Esophagus muscularis mucosa (tissue), 4 donors: ENCODE data around the gene SH3BP4.

Experiments
- EP300 ChIP-seq: sonication (generic); formaldehyde crosslinking; IDR thresholded peaks from one replicate; pipeline ENCODE4 v1.6.1; 2017; ENCODE audit warnings: antibody characterized with exemption
- POLR2A ChIP-seq: fragments of 450-650 bp; IDR thresholded peaks from one replicate; pipeline ENCODE4 v1.6.1; 2017; ENCODE audit warnings: antibody characterized with exemption, moderate library complexity, mild to moderate bottlenecking, low read depth
- TF ChIP-seq, protein P1 (sequence below), 3 experiments: fragments of 200-600 bp in 2 of 3; fragments of 450-650 bp in 1 of 3; sonication (generic) in 2 of 3; IDR thresholded peaks; one replicate each; pipeline ENCODE4 v1.5.1; 2017 to 2019; ENCODE audit warnings: antibody characterized with exemption in 3 of 3, mild to moderate bottlenecking in 2 of 3, moderate library complexity in 1 of 3

DNA sequence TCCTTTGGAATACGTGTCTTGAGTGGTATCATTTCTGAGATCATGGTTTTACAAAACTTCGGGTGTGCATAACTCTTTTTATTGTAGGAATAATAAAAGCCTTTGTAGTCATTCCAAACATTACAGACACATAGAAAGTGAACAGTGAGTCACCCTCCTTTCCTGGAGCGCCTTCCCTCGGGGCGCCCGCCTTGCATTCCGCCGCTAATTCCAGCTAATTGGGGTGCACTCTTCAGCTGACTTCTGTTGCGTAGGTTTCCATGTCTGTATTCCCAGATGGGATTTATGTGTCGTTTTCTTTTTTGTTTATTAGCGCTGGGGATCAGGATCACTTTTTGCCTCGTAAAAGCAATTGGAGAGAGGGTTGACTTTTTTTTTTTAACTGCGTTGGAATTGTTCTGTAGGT, 18.7 kb downstream of the SH3BP4 start:
- TF ChIP-seq, protein P1, sequence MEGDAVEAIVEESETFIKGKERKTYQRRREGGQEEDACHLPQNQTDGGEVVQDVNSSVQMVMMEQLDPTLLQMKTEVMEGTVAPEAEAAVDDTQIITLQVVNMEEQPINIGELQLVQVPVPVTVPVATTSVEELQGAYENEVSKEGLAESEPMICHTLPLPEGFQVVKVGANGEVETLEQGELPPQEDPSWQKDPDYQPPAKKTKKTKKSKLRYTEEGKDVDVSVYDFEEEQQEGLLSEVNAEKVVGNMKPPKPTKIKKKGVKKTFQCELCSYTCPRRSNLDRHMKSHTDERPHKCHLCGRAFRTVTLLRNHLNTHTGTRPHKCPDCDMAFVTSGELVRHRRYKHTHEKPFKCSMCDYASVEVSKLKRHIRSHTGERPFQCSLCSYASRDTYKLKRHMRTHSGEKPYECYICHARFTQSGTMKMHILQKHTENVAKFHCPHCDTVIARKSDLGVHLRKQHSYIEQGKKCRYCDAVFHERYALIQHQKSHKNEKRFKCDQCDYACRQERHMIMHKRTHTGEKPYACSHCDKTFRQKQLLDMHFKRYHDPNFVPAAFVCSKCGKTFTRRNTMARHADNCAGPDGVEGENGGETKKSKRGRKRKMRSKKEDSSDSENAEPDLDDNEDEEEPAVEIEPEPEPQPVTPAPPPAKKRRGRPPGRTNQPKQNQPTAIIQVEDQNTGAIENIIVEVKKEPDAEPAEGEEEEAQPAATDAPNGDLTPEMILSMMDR (IDR thresholded peaks at IDR 0.05) = no peak
- no peak for TF ChIP-seq EP300
- TF ChIP-seq POLR2A = no peak
